ENCODE measurements around the gene ZNF511. TPM values are rescaled to one million over a fixed set of nuclear protein-coding genes. Genes with fewer than 3 reads are reported as not detected.
A peak's percentile ranks its signal among the peaks of the same experiment; 100 is the strongest.
"Not testable (repeated sequence)": the region's sequence is repeated elsewhere in the genome, so short reads cannot be mapped to it uniquely, and the experiment has no call there.

ZNF511 gene
- total RNA-seq, 1 donor from 2014 or later = 27.8 TPM

GRCh38 chr10:133309720-133310398 lies 1.1 kb downstream of the ZNF511 start:
- DNase-seq (ENCODE audit: low spot score) (peak; percentile 78), ATAC-seq (no peak)
- intact Hi-C loops (cut with DNase I) = no loop called here

GRCh38 chr10:133310399-133310755 lies 1.7 kb downstream of the ZNF511 start:
- DNase-seq (ENCODE audit: low spot score) (no peak), ATAC-seq (no peak)
- intact Hi-C loops (cut with DNase I) = no loop called here

- intact Hi-C loops (cut with DNase I) = no loop called here
- DNase-seq (ENCODE audit: low spot score) = no peak
- no peak for ATAC-seq
Measured at GRCh38 chr10:133310789-133311188, 2.1 kb downstream of the ZNF511 start.

- ATAC-seq (no peak), DNase-seq (ENCODE audit: low spot score) (no peak)
- intact Hi-C loops (cut with DNase I) = no loop called here
Measured at GRCh38 chr10:133311570-133311969, 2.9 kb downstream of the ZNF511 start.

- ATAC-seq (no peak), DNase-seq (ENCODE audit: low spot score) (no peak)
- intact Hi-C loops (cut with DNase I) = no loop called here
Measured at GRCh38 chr10:133312016-133312768, 3.5 kb downstream of the ZNF511 start.

GRCh38 chr10:133312769-133313145 lies 4.0 kb downstream of the ZNF511 start:
- no peak for ATAC-seq
- no peak for DNase-seq (ENCODE audit: low spot score)
- intact Hi-C loops (cut with DNase I) = no loop called here

GRCh38 chr10:133313192-133313591 lies 4.5 kb downstream of the ZNF511 start:
- DNase-seq (ENCODE audit: low spot score) = no peak
- intact Hi-C loops (cut with DNase I) = no loop called here
- ATAC-seq = no peak

GRCh38 chr10:133314911-133315310 lies 6.2 kb downstream of the ZNF511 start:
- DNase-seq (ENCODE audit: low spot score) (no peak), ATAC-seq (no peak)
- intact Hi-C loops (cut with DNase I) = no loop called here

GRCh38 chr10:133315847-133316246 lies 7.1 kb downstream of the ZNF511 start:
- DNase-seq (ENCODE audit: low spot score) (no peak), ATAC-seq (no peak)
- intact Hi-C loops (cut with DNase I) = no loop called here

- ATAC-seq (no peak), DNase-seq (ENCODE audit: low spot score) (no peak)
- intact Hi-C loops (cut with DNase I) = no loop called here
Measured at GRCh38 chr10:133316266-133316665, 7.6 kb downstream of the ZNF511 start.

GRCh38 chr10:133316732-133317131 lies 8.0 kb downstream of the ZNF511 start:
- DNase-seq (ENCODE audit: low spot score) = no peak
- intact Hi-C loops (cut with DNase I) = no loop called here

GRCh38 chr10:133318494-133319127 lies 9.9 kb downstream of the ZNF511 start:
- DNase-seq (ENCODE audit: low spot score) (peak; percentile 77), ATAC-seq (peak; percentile 75)
- intact Hi-C loops (cut with DNase I) = no loop called here

More at GRCh38 chr10:133316732-133317131, 8.0 kb downstream of the ZNF511 start:
- ATAC-seq = no peak

GRCh38 chr10:133320852-133321422 lies 12.2 kb downstream of the ZNF511 start:
- not testable (repeated sequence) for DNase-seq (ENCODE audit: low spot score); ATAC-seq
- intact Hi-C loops (cut with DNase I) = loop anchor here (10.0 kb wide), 1 partner anchor 204 kb away; the partner anchor contains the start of gene CYP2E1

- not testable (repeated sequence) for ATAC-seq; DNase-seq (ENCODE audit: low spot score)
- intact Hi-C loops (cut with DNase I) = loop anchor here (10.0 kb wide), 1 partner anchor 203 kb away; the partner anchor contains the start of gene CYP2E1
Measured at GRCh38 chr10:133322064-133322709, 13.5 kb downstream of the ZNF511 start.

- intact Hi-C loops (cut with DNase I) = loop anchor here (10.0 kb wide), 1 partner anchor 201 kb away; the partner anchor contains the start of gene CYP2E1
- peak; percentile 79 for ATAC-seq
Measured at GRCh38 chr10:133324198-133324792, 15.6 kb downstream of the ZNF511 start.

GRCh38 chr10:133324857-133325260 lies 16.1 kb downstream of the ZNF511 start:
- DNase-seq (ENCODE audit: low spot score) = peak; percentile 53
- intact Hi-C loops (cut with DNase I) = loop anchor here (10.0 kb wide), 1 partner anchor 200 kb away; the partner anchor contains the start of gene CYP2E1
- peak; percentile 7 for ATAC-seq

More at GRCh38 chr10:133324198-133324792, 15.6 kb downstream of the ZNF511 start:
- peak; percentile 70 for DNase-seq (ENCODE audit: low spot score)

- DNase-seq (ENCODE audit: low spot score) = peak; percentile 56
- intact Hi-C loops (cut with DNase I) = loop anchor here (10.0 kb wide), 1 partner anchor 199 kb away; the partner anchor contains the start of gene CYP2E1
- ATAC-seq = no peak
Measured at GRCh38 chr10:133325440-133326222, 16.9 kb downstream of the ZNF511 start.

- ATAC-seq (no peak), DNase-seq (ENCODE audit: low spot score) (no peak)
- intact Hi-C loops (cut with DNase I) = loop anchor here (10.0 kb wide), 1 partner anchor 199 kb away; the partner anchor contains the start of gene CYP2E1
Measured at GRCh38 chr10:133326223-133326551, 17.5 kb downstream of the ZNF511 start.

Data from sciatic nerve (tissue), 2 donors.